Sigmoid colon (tissue), 4 donors: Measurements from ENCODE around the gene CPLANE1.

Experiments used
- CTCF ChIP-seq, 4 experiments: fragments of 450-650 bp in 3 of 4; fragments of 200-600 bp in 1 of 4; IDR thresholded peaks; one replicate each; pipeline ENCODE4 v1.5.1; 2016 to 2019; ENCODE audit warnings: antibody characterized with exemption in 4 of 4, mild to moderate bottlenecking in 3 of 4, moderate library complexity in 2 of 4
- EP300 ChIP-seq, 4 donors: sonication (generic); formaldehyde crosslinking; IDR thresholded peaks; one replicate each; pipeline ENCODE4 v1.6.1; 2017; ENCODE audit warnings: antibody characterized with exemption in 4 of 4

GRCh38 chr5:37165761-37166160, 83.4 kb downstream of the CPLANE1 start:
- TF ChIP-seq EP300 (IDR thresholded peaks at IDR 0.05), result no peak
- no peak for TF ChIP-seq CTCF (IDR thresholded peaks at IDR 0.05)
